ENCODE results near the gene PTPRC. TPM values are rescaled to one million over a fixed set of nuclear protein-coding genes. Genes with fewer than 3 reads are reported as not detected.

Gene PTPRC
- total RNA-seq, 1 experiment from 2014 or later = 0.11 TPM

GRCh38 chr1:198761859-198762616 is 123.2 kb downstream of the PTPRC start:
- Histone ChIP-seq H3K9me2 (replicated peaks; ENCODE audit: low read length) (no peaks in the 10 kb centered on the region), H3K36me3 (ENCODE audit: low read depth, low read length) (no peaks in the 10 kb centered on the region), H3K4me2 (ENCODE audit: low read length) (no peak overlapping the region), H3K9me3 (ENCODE audit: low read length) (no peaks in the 10 kb centered on the region), H2AFZ (ENCODE audit: low read length) (no peak overlapping the region), H4K20me1 (ENCODE audit: low read length) (no peaks in the 10 kb centered on the region), H3K27ac (ENCODE audit: low read length) (no peak overlapping the region), H3K9ac (ENCODE audit: low read length) (no peak overlapping the region), H3F3A (ENCODE audit: low read length, unreplicated experiment) (no peaks in the 10 kb centered on the region), H3K4me3 (ENCODE audit: low read length) (no peak overlapping the region), H3K27me3 (ENCODE audit: low read length) (no peaks in the 10 kb centered on the region), H3K4me1 (ENCODE audit: insufficient read depth, low read length) (peaks cover 10% of the 10 kb centered on the region), H3K79me2 (ENCODE audit: low read length) (no peaks in the 10 kb centered on the region)
- intact Hi-C loops (cut with micrococcal nuclease) = no loop called here
- ChIA-PET CTCF (no interaction called here), POLR2A (ENCODE audit: unreplicated experiment) (no interaction called here)
- TF ChIP-seq EZH2 (IDR thresholded peaks at IDR 0.05; ENCODE audit: low read length, unreplicated experiment) (no peak), CTCF (conservative IDR thresholded peaks at IDR 0.05; ENCODE audit: low read depth, low read length) (no peak), EZH2phosphoT487 (IDR thresholded peaks at IDR 0.05; ENCODE audit: borderline replicate concordance, low read length) (no peak)
- ATAC-seq (no peak), DNase-seq (no peak)
- BruUV-seq (replicated peaks) = no TSS peak

- Histone ChIP-seq H3K4me1 (ENCODE audit: insufficient read depth, low read length) (peaks cover 10% of the 10 kb centered on the region), H2AFZ (ENCODE audit: low read length) (no peak overlapping the region), H3K27me3 (ENCODE audit: low read length) (no peaks in the 10 kb centered on the region), H3K9ac (ENCODE audit: low read length) (0 out of 2 replicates have a peak overlapping the region, but pooled peaks have one; percentile 27), H3K9me3 (ENCODE audit: low read length) (no peaks in the 10 kb centered on the region), H3K4me3 (ENCODE audit: low read length) (no peak overlapping the region), H3K4me2 (ENCODE audit: low read length) (peak overlapping the region; percentile 34; the same call in 1 of the 2 replicates), H3K36me3 (ENCODE audit: low read depth, low read length) (no peaks in the 10 kb centered on the region), H3K27ac (ENCODE audit: low read length) (peak overlapping the region; percentile 49), H3K79me2 (ENCODE audit: low read length) (no peaks in the 10 kb centered on the region), H4K20me1 (ENCODE audit: low read length) (no peaks in the 10 kb centered on the region), H3K9me2 (replicated peaks; ENCODE audit: low read length) (no peaks in the 10 kb centered on the region), H3F3A (ENCODE audit: low read length, unreplicated experiment) (no peaks in the 10 kb centered on the region)
- ATAC-seq (peak; percentile 87), DNase-seq (peak; percentile 59)
- intact Hi-C loops (cut with micrococcal nuclease) = no loop called here
- TF ChIP-seq EZH2phosphoT487 (IDR thresholded peaks at IDR 0.05; ENCODE audit: borderline replicate concordance, low read length) (no peak), CTCF (conservative IDR thresholded peaks at IDR 0.05; ENCODE audit: low read depth, low read length) (no peak), EZH2 (IDR thresholded peaks at IDR 0.05; ENCODE audit: low read length, unreplicated experiment) (no peak)
- CTCF ChIA-PET = interaction anchor here (0.6 to 1.0 kb wide), 3 partner anchors 9 to 1242 kb away, joined by 3 to 5 read pairs (median 3); no protein-coding TSS in a partner anchor
- BruUV-seq (replicated peaks) = no TSS peak
- POLR2A ChIA-PET (ENCODE audit: unreplicated experiment) = no interaction called here
These were observed 124.5 kb downstream of the PTPRC start for GRCh38 chr1:198763298-198763714.

- H3K36me3 ChIP-seq (ENCODE audit: low read depth, low read length) = no peaks in the 10 kb centered on the region
- no peak for ATAC-seq
- H3K9me2 ChIP-seq (replicated peaks; ENCODE audit: low read length) = no peaks in the 10 kb centered on the region
- no peaks in the 10 kb centered on the region for H3K79me2 ChIP-seq (ENCODE audit: low read length)
- no peak overlapping the region for H3K4me2 ChIP-seq (ENCODE audit: low read length)
- H4K20me1 ChIP-seq (ENCODE audit: low read length) = no peaks in the 10 kb centered on the region
- no peak for DNase-seq
- no peak overlapping the region for H3K4me3 ChIP-seq (ENCODE audit: low read length)
- ChIA-PET POLR2A (ENCODE audit: unreplicated experiment) (no interaction called here), CTCF (no interaction called here)
- TF ChIP-seq EZH2phosphoT487 (IDR thresholded peaks at IDR 0.05; ENCODE audit: borderline replicate concordance, low read length) (no peak), CTCF (conservative IDR thresholded peaks at IDR 0.05; ENCODE audit: low read depth, low read length) (no peak), EZH2 (IDR thresholded peaks at IDR 0.05; ENCODE audit: low read length, unreplicated experiment) (no peak)
- no peaks in the 10 kb centered on the region for H3K9me3 ChIP-seq (ENCODE audit: low read length)
- no peak overlapping the region for H2AFZ ChIP-seq (ENCODE audit: low read length)
- no TSS peak for BruUV-seq (replicated peaks)
- H3K27ac ChIP-seq (ENCODE audit: low read length) = no peak overlapping the region
- H3K9ac ChIP-seq (ENCODE audit: low read length) = no peak overlapping the region
- H3F3A ChIP-seq (ENCODE audit: low read length, unreplicated experiment) = no peaks in the 10 kb centered on the region
- intact Hi-C loops (cut with micrococcal nuclease) = no loop called here
- H3K4me1 ChIP-seq (ENCODE audit: insufficient read depth, low read length) = peaks cover 10% of the 10 kb centered on the region
- no peaks in the 10 kb centered on the region for H3K27me3 ChIP-seq (ENCODE audit: low read length)
These were observed 125.9 kb downstream of the PTPRC start for GRCh38 chr1:198764748-198765147.
